Measurements from ENCODE around the gene TCEANC2. TPM values are rescaled to one million over a fixed set of nuclear protein-coding genes. Genes with fewer than 3 reads are reported as not detected.
A peak's percentile ranks its signal among the peaks of the same experiment; 100 is the strongest.
"Not testable (repeated sequence)": the region's sequence is repeated elsewhere in the genome, so short reads cannot be mapped to it uniquely, and the experiment has no call there.

Gene TCEANC2
- total RNA-seq, 2 experiments from 2014 or later = 7.7 to 8.3 TPM

- H3K27ac Mint-ChIP-seq = peak overlapping the region; percentile 21
- DNase-seq = no peak
- no peaks in the 10 kb centered on the region for H3K4me1 Mint-ChIP-seq
- no peak overlapping the region for H3K4me3 Mint-ChIP-seq
- H3K27me3 Mint-ChIP-seq = no peaks in the 10 kb centered on the region
- peaks cover 5% of the 10 kb centered on the region for H3K36me3 Mint-ChIP-seq
- no peaks in the 10 kb centered on the region for H3K9me3 Mint-ChIP-seq
Observed at GRCh38 chr1:54094001-54094729, 40.8 kb downstream of the TCEANC2 start.

DNA sequence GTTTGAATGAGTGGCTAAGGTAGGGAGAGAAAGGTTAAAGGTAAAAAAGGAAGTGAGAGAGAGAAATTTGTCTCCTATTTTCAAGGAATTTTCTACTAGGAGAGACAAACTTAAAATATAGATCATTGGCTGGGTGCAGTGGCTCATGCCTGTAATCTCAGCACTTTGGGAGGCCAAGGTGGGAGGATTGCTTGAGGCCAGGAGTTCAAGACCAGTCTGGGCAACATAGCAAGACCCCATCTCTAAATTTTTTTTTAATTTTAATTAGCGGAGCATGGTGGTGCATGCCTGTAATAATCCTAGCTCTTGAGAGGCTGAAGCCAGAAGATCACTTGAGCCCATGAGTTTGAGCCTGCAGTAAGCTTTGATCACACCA lies 41.3 kb downstream of the TCEANC2 start:
- H3K4me1 Mint-ChIP-seq, DNase-seq, H3K36me3 Mint-ChIP-seq, H3K27me3 Mint-ChIP-seq, H3K4me3 Mint-ChIP-seq, H3K9me3 Mint-ChIP-seq, H3K27ac Mint-ChIP-seq: not testable (repeated sequence)

GRCh38 chr1:54095546-54096226 lies 42.3 kb downstream of the TCEANC2 start:
- no peaks in the 10 kb centered on the region for H3K27me3 Mint-ChIP-seq
- no peaks in the 10 kb centered on the region for H3K4me1 Mint-ChIP-seq

GRCh38 chr1:54096227-54096876 lies 42.9 kb downstream of the TCEANC2 start:
- Mint-ChIP-seq H3K4me3 (no peak overlapping the region), H3K27me3 (no peaks in the 10 kb centered on the region), H3K9me3 (no peaks in the 10 kb centered on the region)

More at GRCh38 chr1:54095546-54096226, 42.3 kb downstream of the TCEANC2 start:
- no peak for DNase-seq
- Mint-ChIP-seq H3K36me3 (peaks cover 5% of the 10 kb centered on the region), H3K9me3 (no peaks in the 10 kb centered on the region), H3K27ac (no peak overlapping the region), H3K4me3 (no peak overlapping the region)

GRCh38 chr1:54096877-54097240 lies 43.5 kb downstream of the TCEANC2 start:
- H3K27ac Mint-ChIP-seq = no peak overlapping the region
- no peaks in the 10 kb centered on the region for H3K27me3 Mint-ChIP-seq

More at GRCh38 chr1:54096227-54096876, 42.9 kb downstream of the TCEANC2 start:
- no peak overlapping the region for H3K27ac Mint-ChIP-seq
- H3K4me1 Mint-ChIP-seq = no peaks in the 10 kb centered on the region
- H3K36me3 Mint-ChIP-seq = peaks cover 9% of the 10 kb centered on the region
- DNase-seq = no peak

GRCh38 chr1:54099061-54099610 lies 45.7 kb downstream of the TCEANC2 start:
- DNase-seq = no peak
- H3K36me3 Mint-ChIP-seq = peaks cover 24% of the 10 kb centered on the region
- H3K27me3 Mint-ChIP-seq = no peaks in the 10 kb centered on the region
- H3K9me3 Mint-ChIP-seq = no peaks in the 10 kb centered on the region
- no peak overlapping the region for H3K27ac Mint-ChIP-seq
- no peaks in the 10 kb centered on the region for H3K4me1 Mint-ChIP-seq
- no peak overlapping the region for H3K4me3 Mint-ChIP-seq

More at GRCh38 chr1:54096877-54097240, 43.5 kb downstream of the TCEANC2 start:
- Mint-ChIP-seq H3K9me3 (no peaks in the 10 kb centered on the region), H3K36me3 (peaks cover 12% of the 10 kb centered on the region), H3K4me3 (no peak overlapping the region), H3K4me1 (no peaks in the 10 kb centered on the region)
- DNase-seq = no peak

DNA sequence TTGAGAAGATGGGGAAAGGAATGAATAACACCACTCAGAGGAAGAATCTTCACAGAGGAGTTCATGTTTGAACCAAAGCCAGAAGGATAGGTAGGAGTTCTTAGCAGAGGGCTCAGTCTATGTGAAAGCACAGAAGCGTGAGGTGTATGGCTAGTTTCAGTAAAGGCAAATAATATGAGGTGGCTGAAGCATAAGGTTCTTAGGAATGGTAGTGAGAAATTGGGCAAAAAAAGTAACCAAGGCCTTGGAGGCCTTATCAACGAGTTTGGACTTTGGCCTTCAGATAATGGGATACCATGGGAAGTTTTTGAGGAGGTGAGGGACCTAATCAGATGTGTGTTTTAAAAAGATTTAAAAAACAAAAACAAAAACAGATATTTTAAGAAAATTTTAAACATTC lies 47.1 kb downstream of the TCEANC2 start:
- H3K27ac Mint-ChIP-seq = no peak overlapping the region
- no peaks in the 10 kb centered on the region for H3K27me3 Mint-ChIP-seq
- H3K4me3 Mint-ChIP-seq = no peak overlapping the region
- peaks cover 24% of the 10 kb centered on the region for H3K36me3 Mint-ChIP-seq
- no peaks in the 10 kb centered on the region for H3K4me1 Mint-ChIP-seq
- DNase-seq = no peak
- H3K9me3 Mint-ChIP-seq = no peaks in the 10 kb centered on the region

- no peaks in the 10 kb centered on the region for H3K4me1 Mint-ChIP-seq
- H3K9me3 Mint-ChIP-seq = no peaks in the 10 kb centered on the region
- DNase-seq = no peak
- peaks cover 19% of the 10 kb centered on the region for H3K36me3 Mint-ChIP-seq
- no peak overlapping the region for H3K4me3 Mint-ChIP-seq
- no peak overlapping the region for H3K27ac Mint-ChIP-seq
- no peaks in the 10 kb centered on the region for H3K27me3 Mint-ChIP-seq
Observed at GRCh38 chr1:54103414-54103813, 50.0 kb downstream of the TCEANC2 start.

- not testable (repeated sequence) for DNase-seq, H3K9me3 Mint-ChIP-seq, H3K27ac Mint-ChIP-seq, H3K4me1 Mint-ChIP-seq, H3K27me3 Mint-ChIP-seq, H3K4me3 Mint-ChIP-seq
- H3K36me3 Mint-ChIP-seq = peaks cover 19% of the 10 kb centered on the region
Observed at GRCh38 chr1:54104613-54105012, 51.2 kb downstream of the TCEANC2 start.

DNA sequence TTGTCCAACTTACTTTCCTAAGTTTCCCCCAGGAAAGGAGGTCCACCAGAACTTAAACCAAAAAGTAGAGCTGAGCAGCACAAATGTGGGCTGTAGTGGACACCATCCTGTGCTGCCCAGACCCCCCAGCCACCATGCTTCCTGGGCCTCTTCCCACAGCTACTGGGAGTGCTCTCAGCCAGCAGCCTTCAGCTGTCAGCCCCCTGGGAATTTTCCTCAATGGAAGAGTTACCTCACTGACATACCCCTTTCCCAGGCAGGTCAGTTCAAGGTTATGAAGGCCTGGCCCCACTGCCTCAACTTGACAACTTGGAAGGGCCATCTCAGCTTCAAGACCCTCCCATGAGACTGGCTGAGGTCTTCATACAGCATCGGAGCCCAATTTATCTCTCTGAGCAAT lies 51.7 kb downstream of the TCEANC2 start:
- Mint-ChIP-seq H3K27me3 (no peaks in the 10 kb centered on the region), H3K4me3 (no peak overlapping the region), H3K36me3 (peaks cover 19% of the 10 kb centered on the region), H3K9me3 (no peaks in the 10 kb centered on the region), H3K27ac (no peak overlapping the region), H3K4me1 (no peaks in the 10 kb centered on the region)
- DNase-seq = no peak

DNA sequence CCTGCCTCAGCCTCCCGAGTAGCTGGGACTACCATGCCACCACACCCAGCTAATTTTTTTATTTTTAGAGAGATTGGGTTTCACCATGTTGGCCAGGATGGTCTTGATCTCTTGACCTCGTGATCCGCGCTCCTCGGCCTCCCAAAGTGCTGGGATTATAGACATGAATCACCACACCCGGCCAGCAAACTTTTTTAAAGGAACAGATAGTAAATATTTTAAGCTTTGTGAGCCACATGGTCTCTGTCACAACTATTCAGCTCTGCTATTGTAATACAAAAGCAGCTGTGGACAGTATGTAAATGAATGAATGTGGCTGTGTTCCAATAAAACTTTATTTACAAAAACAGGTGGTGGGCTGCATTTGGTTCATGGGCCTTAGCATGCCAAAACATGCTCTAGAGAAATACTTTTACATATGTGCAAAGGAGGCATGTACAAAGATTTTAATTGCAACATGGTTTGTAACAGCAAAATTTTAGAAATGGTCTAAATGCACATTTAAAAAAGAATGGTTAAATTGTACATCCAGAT lies 52.4 kb downstream of the TCEANC2 start:
- Mint-ChIP-seq H3K9me3 (no peaks in the 10 kb centered on the region), H3K4me3 (no peak overlapping the region), H3K4me1 (no peaks in the 10 kb centered on the region)

DNA sequence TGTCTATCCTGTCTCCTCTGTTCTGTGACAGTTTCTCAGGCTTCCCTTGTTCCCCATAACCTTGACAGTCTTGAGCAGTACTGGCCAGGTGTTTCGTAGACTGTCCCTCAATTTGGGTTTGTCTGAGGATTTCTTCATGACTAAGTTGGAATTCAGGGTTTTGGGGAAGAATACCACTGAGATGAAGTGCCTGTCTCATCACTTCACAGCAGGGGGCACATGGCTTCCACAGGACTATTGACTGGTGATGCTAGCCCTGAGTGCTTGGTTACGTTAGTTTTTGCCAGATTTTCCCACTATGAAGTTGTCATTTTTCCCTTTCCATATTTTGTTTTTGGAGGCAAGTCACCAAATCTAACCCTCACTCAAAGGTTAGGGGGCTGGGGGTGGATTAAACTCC lies 53.7 kb downstream of the TCEANC2 start:
- DNase-seq = no peak
- H3K4me3 Mint-ChIP-seq = no peak overlapping the region
- no peaks in the 10 kb centered on the region for H3K9me3 Mint-ChIP-seq
- H3K4me1 Mint-ChIP-seq = no peaks in the 10 kb centered on the region
- H3K36me3 Mint-ChIP-seq = peaks cover 10% of the 10 kb centered on the region
- no peaks in the 10 kb centered on the region for H3K27me3 Mint-ChIP-seq
- H3K27ac Mint-ChIP-seq = no peak overlapping the region

More for the DNA sequence above, 52.4 kb downstream of the TCEANC2 start:
- peaks cover 19% of the 10 kb centered on the region for H3K36me3 Mint-ChIP-seq
- no peak overlapping the region for H3K27ac Mint-ChIP-seq
- no peaks in the 10 kb centered on the region for H3K27me3 Mint-ChIP-seq
- DNase-seq = no peak

- Mint-ChIP-seq H3K9me3 (no peaks in the 10 kb centered on the region), H3K27me3 (no peaks in the 10 kb centered on the region), H3K27ac (no peak overlapping the region), H3K4me1 (no peaks in the 10 kb centered on the region), H3K4me3 (no peak overlapping the region), H3K36me3 (peaks cover under 1% of the 10 kb centered on the region)
- no peak for DNase-seq
Observed at GRCh38 chr1:54108156-54108555, 54.7 kb downstream of the TCEANC2 start.

DNA sequence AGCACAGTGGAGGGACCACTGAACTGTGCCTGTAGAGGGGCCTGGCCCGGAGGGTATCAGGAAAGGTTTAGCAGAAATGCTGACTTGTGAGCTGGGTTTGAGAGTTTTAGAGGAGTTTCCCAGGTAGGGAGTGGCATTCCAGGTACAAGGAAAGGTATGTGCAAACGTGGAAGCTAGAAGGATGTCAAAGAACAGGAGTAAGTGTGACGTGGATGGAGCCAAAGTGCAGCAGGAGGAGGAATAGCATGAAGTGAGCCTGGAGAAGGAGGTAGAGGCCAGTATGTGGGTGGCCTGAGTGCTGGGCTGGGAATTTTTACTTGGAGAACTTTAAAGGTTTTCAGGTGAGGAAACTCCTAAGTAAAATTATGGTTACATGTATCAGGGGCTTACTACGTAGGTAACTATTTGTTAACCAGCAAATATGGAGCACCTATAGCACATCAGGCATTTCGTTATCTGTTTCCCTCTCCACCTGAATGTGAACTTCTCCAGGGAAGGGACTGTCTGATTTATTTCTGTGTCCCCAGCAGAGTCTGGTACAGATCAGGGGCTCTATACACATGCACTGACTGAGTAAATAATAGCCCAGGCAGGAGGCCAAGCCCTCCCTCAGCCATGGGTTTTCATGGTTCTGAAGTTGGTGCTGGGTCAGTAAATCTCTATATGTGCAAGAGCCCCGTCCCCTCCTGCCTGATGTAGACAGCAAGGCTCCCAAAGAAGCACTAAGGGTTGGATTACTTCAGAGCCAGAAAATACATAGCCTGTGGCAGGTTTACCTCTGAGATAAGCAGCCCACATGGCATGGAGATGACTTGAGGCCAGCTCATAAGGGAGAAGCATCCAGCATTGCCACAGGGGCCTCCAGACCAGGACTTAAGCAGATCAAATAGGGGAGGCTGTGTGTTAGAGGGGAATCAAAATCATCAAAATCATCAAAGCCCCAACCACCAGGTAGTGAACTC lies 56.0 kb downstream of the TCEANC2 start:
- Mint-ChIP-seq H3K4me1 (no peaks in the 10 kb centered on the region), H3K27me3 (no peaks in the 10 kb centered on the region), H3K27ac (no peak overlapping the region), H3K36me3 (no peaks in the 10 kb centered on the region), H3K4me3 (no peak overlapping the region), H3K9me3 (no peaks in the 10 kb centered on the region)
- no peak for DNase-seq
